GM18868 (cell line): ENCODE measurements around the gene CCM2.
A peak's percentile ranks its signal among the peaks of the same experiment; 100 is the strongest.
"Not testable (repeated sequence)": the region's sequence is repeated elsewhere in the genome, so short reads cannot be mapped to it uniquely, and the experiment has no call there.

ENCODE experiments used
- ATAC-seq: cut with Tn5 transposase; IDR thresholded peaks from one replicate; pipeline ENCODE4 v1.9.1; 2021; ENCODE audit warnings: mild to moderate bottlenecking, moderate library complexity; ENCODE audit not compliant: unreplicated experiment

The CCM2 gene

DNA sequence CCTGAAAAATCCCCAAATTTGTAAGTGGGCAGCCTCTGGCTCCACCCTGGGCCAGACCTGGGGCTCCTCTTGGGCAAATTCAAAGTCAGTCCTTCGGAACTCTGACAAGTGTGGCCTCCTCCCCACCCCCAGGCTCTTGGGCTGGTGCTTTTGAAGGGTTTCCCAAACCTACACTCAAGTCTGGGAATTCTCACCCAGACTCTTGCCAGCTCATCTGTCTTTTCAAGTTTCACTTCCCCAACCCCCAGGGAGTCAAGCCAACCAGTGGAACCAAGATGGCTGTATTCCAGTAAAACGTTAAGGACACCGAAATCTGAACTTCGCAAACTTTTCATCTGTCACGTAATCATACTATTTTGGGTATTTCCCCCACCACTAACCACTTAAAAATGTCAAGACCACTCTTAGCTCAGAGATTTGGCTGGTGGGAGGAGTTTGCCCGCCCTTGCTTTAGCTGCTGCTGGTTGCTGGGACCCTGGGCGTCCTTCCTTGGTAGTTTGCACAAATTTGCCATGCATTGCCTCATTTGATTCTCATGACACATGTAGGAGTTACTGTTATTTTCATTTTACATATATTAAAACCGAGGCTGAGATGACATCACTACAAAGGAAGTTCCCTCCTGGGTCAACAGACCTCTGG lies 19.5 kb upstream of the CCM2 start:
- ATAC-seq = peak; percentile 59

DNA sequence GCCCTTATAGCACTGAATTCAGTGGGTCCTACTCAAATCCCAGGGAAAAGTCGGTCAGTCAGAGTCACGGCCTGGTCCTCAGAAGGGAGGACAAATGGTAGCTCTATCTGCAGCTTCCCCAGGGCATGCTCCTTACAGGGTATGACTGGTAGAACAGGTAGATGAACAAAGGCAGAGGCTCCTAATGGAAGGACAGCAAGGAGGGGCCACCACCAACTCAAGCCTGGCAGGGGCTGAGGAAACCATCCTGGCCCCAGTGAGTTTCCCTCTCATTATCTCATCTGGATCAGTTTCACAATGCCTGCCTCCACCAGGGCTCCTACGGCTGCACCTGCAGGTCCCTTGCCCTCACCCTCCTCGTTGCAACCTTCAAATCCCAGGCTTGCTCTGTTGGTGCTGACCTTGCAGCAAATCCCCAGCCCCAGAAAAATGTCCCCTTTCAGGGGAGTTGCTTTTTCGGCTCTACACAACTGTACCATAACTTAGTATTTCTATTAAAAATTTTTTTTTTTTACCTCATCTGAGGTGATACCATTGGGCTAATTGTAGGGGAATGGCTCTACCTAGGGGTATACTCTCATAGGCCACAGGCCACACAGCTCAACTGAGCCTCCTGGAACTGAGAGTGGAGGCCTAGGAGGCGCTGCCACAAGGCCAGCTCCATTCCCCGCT lies 18.8 kb upstream of the CCM2 start:
- ATAC-seq = peak; percentile 0

DNA sequence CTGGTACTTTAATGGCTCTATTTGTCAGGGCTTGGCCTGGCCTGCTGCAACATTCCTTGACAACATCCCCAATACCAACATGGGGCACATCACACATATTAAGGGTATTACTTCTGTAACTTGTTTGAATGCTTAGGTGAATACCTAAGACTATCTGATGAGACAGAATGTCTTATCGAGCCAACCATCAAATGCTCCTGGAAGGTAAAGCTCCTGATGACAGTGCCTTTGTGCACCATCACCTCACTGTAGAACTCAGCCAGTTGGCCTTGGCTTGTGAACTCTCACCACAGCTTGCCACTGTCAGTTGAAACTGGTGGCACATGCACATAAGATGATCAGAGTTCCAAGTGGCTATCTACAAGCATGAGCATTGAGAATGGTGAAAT lies 17.5 kb upstream of the CCM2 start:
- no peak for ATAC-seq

DNA sequence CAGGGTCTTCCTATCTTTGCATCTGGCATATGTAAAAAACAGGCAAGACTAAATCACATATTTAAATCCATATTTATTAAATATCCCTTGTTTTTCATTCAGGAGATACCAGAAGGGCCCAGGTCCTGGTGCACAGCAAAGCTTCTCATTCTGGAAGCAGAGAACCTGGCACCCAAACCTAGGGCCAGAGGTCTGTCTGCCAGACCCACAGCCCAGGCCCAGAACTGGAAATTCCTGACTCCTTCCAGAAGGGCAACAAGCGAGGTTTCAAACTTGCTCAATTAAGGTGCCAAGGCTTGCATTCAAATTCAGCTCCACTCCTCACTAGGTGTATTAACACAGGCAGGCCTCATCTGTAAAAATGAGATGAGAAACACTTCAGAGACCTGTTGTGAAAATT lies 17.0 kb upstream of the CCM2 start:
- no peak for ATAC-seq

DNA sequence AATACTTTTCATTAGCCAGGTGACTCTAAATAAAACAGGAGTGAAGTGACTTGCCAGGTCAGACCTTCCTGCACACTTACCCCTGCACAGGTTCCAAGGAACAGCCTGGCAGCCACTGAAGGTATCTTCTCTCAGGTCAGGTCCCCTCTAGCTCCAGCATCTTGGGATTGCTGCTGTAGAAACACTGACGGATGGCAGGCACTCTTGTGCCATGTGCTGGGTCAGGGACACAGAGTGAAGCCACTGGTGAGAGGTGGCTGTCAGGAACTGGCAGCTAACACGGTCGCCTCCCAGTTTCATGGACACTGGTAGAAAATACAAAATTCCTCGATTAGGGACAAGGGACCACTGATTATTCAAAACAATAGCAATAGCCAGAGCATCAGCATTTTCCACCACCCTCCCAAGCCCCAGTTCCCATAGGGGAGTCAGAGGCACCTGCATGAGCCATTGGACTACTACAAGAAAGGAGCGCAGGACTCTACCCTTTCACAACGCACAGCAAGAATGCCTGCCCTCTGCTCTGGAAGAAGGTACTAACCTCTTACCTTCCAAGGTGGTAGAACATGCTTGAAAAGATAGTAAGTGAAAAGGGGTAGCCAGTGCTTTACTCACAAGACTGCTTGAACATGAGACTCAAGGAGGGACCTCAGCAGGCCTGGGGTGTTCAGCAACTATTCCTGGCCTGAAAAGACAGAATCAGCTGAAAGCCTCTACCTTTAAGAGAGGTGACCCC lies 16.1 kb upstream of the CCM2 start:
- ATAC-seq = no peak

DNA sequence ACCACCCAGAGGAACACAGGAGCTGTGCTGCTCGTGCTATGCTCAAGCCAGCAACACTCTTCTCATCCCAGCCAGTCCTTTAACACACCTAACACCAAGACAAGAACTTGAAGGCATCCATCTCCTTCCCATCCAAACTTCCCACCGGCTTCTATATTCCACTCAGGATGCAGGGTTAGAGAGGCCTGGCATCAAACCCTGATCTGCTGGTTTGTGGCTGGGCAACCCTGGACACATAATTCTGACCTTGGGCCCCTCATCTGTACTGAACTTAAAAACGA lies 15.6 kb upstream of the CCM2 start:
- ATAC-seq = no peak

DNA sequence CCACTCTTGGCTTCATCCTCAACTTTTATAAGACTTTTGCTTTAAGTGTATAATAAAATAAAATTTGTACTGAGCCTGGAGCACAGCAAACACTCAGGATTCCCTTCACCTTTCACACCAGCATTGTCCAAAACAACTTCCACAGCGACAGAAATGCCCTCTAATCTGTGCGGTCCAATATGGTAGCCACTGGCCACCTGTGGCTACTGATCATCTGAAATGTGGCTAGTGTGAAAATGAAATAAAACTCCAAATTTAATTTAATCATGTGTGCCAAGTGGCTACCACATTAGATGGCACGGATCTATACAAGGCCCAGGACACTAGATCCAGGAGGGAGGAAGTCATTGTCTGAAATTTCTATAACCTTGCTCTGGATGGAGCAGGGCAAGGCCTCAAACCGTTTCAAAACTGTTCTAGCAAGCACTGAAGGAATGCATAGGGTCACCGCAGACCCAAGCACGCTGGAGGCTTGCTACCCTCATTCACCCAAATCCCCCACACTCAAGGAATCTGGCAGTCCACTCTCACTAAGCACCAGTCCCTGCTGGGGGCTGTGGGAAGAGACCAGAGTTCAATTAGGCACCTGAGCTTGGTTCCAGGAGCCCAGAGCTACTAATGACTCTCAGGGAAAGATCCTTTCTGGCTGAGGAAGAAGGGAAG lies 14.8 kb upstream of the CCM2 start:
- no peak for ATAC-seq

DNA sequence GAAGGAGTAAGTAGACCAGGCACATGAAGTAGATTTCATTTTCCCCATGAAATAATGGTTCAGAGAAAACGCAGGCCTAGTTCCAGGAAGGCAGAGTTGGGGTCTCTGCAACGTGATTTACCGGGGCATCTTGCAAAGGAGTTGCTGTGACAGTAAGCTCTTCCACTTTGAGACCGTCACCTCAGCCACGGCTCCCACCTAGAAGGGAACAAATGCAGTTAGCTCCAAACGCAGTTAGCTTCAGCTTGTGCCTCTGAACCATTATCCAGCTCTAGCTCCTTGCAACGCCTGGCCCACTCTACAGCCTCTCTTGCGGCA lies 14.1 kb upstream of the CCM2 start:
- no peak for ATAC-seq

DNA sequence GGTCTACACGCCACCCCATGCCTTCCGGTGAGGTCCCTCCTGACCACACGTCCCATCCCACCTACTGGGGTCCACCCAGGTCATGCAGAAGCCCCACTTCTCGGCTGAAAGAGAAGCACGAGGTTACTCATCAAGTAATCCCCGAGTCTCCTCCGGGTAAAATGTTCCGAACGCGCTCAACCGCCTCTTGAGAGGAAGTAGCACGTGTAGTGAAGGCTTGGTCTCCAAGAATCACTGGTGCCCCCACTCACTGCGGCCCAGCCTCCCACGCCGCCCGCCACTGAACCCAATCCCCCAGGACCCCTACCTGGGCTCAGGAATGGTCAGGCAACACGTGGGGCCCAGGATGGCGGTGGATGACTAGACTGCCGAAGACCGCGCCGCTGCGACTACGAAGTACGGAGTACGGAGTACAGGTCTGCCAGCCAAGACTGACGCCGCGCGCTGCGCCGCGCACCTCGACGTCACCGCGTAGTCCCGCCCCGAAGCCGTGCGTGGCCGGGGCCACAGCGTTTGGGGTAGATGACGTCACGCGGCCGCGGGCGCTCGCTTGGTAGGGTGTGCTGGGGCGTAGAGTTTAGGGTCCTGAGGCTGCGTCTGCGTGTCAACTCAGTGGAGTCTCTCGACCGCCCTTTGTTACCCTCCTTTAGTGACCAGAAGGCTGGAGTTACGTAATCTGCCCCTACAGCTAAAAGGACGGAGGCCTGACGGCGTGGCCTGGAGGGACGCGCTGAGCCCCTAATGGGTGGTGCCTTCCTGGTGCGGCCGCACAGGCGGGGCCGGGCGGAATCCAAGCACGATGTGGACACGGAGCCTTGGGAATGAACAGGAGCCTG lies 13.6 kb upstream of the CCM2 start:
- ATAC-seq = peak; percentile 96

DNA sequence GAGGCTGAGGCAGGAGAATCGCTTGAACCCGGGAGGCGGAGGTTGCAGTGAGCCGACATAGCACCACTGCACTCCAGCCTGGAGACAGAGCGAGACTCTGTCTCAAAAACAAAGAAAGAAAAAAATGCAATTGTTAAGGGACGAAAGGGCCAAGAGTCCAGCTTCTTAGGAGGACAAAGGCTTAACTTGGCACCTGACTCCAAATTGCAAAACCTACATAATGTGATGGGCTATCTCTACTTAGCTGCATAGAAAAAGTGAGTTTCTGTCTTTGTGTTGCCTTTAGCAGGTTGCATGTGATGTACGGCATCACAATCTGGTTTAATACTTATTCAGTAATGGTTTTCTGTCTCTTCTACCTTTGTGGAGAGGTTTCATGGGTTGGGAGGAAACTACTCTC lies 12.5 kb upstream of the CCM2 start:
- ATAC-seq = no peak

DNA sequence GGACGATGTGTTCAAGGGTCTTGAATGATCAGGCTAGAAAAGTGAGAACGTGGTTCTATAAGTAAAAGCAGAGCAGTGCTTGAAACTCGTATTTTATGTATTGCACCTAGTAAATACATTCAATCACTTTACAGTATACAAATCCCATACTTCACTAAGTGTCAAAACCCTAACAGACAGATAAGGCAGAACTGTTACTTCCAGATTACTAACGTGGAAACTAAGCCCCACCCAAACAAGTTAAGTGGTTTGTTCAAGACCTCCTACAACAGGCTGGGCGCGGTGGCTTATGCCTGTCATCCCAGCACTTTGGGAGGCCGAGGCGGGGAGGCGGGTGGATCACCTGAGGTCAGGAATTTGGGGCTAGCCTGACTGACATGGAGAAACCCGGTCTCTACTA lies 12.0 kb upstream of the CCM2 start:
- no peak for ATAC-seq

DNA sequence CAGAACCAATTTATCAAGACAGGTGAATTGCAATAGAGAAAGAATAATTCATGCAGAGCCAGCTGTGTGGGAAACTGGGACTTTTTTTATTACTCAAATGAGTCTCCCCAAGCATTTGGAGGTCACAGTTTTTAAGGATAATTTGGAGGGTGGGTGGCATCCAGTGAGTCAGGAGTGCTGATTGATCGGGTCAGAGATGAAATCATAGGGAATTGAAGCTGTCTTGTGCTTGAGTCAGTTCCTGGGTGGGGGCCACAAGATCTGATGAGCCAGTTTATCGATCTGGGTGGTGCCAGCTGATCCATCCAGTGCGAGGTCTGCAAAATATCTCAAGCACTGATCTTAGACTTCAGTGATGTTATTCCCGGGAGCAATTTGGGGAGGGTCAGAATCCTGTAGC lies 11.3 kb upstream of the CCM2 start:
- no peak for ATAC-seq

DNA sequence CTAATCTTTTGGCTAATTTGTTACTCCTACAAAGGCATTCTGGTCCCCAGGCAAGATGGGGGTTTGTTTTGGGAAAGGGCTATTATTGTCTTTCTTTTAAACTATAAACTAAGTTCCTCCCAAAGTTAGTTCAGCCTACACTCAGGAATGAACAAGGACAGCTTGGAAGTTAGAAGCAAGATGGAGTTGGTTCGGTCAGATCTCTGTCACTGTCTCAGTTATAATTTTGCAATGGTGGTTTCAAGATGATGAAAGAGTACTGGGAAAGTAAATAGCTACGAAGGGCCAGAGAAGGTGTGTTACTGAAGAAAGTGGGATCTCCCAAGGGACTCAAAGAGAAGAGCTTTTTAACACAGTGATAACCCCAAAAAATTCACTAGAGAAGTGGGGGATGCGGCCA lies 10.9 kb upstream of the CCM2 start:
- ATAC-seq = no peak

DNA sequence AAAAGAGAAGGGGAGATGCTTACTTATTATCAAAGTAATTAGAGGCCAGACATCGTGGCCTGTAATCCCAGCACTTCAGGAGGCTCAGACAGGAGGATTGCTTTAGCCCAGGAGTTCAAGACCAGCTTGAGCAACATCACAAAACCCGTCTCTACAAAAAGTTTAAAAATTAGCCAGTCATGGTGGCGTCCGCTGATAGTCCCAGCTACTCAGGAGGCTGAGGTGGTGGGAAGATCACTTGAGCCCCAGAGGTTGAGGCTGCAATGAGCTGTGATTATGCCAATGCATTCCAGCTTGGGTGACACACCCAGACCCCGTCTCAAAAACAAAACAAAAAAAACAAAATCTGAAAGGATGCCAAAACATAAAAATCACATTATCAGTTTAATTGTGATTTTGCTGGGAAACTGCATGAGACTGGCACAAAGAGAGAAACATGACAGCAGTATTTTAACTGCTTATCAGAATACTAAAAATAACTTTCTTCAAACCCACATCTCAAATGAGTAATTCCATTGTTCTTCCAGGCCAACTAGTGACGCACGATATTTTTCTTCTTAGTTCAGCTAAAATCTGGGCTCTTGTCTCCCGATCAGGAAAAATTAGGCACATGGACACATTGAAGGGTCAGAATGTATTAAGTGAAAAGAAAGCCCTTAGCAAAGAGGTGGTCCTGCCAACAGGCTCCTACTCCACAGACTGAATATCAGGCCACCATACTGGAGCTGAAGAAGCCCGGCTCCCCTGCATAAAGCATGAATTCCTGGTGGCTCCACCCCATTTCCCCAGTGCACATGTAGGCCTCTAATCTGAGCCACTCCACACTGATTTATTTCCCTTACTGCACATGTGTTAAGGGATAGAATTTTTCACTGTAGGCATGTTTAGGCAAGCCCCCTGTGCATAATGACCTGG lies 9.6 kb upstream of the CCM2 start:
- ATAC-seq = no peak

DNA sequence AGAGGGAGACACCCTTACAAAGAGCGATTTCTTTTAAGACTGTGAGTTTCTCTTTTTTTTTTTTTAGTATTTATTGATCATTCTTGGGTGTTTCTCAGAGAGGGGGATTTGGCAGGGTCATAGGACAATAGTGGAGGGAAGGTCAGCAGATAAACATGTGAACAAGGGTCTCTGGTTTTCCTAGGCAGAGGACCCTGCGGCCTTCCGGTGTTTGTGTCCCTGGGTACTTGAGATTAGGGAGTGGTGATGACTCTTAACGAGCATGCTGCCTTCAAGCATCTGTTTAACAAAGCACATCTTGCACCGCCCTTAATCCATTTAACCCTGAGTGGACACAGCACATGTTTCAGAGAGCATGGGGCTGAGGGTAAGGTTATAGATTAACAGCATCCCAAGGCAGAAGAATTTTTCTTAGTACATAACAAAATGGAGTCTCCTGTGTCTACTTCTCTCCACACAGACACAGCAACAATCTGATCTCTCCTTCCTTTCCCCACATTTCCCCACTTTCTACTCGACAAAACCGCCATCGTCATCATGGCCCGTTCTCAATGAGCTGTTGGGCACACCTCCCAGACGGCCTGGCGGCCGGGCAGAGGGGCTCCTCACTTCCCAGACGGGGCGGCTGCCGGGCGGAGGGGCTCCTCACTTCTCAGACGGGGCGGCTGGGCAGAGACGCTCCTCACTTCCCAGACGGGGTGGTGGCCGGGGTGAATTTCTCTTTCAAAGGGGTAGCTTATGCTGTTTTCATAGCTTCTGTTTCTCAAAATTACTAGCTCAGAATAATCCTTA lies 7.8 kb upstream of the CCM2 start:
- not testable (repeated sequence) for ATAC-seq

DNA sequence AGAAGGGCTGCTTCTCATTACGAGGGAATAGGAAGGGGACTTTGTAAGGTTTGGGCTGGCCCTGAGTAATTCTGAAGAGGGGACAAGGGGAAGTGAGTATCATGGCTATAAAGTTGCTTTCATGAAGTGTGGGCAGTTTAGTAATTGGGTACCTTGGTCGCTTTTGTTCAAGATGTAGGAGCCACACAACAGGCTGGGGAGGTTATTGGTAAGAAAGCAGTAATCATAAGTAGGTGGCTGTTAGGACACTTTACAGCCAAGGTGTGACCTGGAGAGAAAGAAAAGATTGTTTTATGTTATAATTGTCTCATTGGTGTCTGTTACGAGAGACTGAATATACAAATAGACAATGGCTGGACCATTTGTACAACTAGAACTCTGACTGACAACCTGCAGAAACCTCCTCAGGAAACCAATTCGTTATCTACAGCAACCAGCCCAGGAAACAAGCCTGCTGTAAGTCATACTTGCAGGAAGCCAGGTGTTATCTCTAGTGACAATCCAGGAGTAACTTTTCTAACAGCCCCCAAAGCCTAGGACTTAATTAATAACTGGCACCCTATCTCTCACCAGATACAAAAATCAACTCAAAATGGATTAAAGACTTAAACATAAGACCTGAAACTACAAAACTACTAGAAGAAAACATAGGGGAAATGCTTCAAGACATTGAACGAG lies 5.0 kb upstream of the CCM2 start:
- ATAC-seq = no peak

DNA sequence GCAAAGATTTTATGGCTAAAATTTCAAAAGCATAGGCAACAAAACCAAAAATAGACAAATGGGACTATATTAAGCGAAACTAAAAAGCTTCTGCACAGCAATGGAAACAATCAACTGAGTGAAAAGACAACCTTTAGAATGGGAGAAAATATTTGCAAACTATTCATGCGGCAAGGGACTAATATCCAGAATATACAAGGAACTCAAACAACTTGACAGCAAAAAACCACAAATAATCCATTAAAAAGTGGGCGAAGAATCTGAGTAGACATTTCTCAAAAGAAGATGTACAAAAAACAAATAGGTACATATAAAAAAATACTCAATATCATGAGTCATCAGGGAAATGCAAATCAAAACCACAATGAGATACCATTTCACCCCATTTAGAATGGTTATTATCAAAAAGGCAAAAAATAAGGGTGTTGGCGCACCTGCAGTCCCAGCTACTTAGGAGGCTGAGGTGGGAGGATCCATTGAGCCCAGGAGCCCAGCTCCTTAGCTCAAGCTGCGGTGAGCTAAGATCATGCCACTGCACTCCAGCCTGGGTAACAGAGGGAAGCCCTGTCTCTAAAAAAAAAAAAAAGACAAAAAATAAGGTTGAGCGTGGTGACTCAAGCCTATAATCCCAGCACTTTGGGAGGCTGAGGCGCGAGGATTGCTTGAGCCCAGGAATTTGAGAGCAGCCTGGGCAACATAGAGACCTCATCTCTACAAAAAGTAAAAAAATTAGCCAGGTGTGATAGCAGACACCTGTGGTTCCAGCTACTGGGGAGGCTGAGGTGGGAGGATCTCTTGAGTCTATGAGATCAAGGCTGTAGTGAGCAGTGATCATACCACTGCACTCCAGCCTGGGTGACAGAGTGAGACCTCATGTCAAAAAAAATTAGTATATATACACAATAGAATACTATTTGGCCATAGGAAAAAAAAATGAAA lies 4.2 kb upstream of the CCM2 start:
- no peak for ATAC-seq
